Measurements from ENCODE around the gene SLC38A11.

SLC38A11 gene

GRCh38 chr2:164969909-164970690, 14.8 kb upstream of the SLC38A11 start:
- DNase-seq (ENCODE audit: low spot score) = no peak

GRCh38 chr2:164967781-164968228, 12.5 kb upstream of the SLC38A11 start:
- DNase-seq (ENCODE audit: low spot score) = no peak

GRCh38 chr2:164967361-164967760, 12.0 kb upstream of the SLC38A11 start:
- no peak for DNase-seq (ENCODE audit: low spot score)

GRCh38 chr2:164964700-164965099, 9.4 kb upstream of the SLC38A11 start:
- DNase-seq (ENCODE audit: low spot score) = no peak

GRCh38 chr2:164960159-164960558, 4.8 kb upstream of the SLC38A11 start:
- DNase-seq (ENCODE audit: low spot score) = no peak

GRCh38 chr2:164954186-164954585, 1.1 kb downstream of the SLC38A11 start:
- DNase-seq (ENCODE audit: low spot score) = no peak

- DNase-seq (ENCODE audit: low spot score) = no peak
These were observed 2.0 kb downstream of the SLC38A11 start for GRCh38 chr2:164953279-164953678.

GRCh38 chr2:164952057-164952702, 3.1 kb downstream of the SLC38A11 start:
- no peak for DNase-seq (ENCODE audit: low spot score)

- no peak for DNase-seq (ENCODE audit: low spot score)
These were observed 6.8 kb downstream of the SLC38A11 start for GRCh38 chr2:164948540-164948939.

GRCh38 chr2:164947281-164947680, 8.0 kb downstream of the SLC38A11 start:
- no peak for DNase-seq (ENCODE audit: low spot score)

- no peak for DNase-seq (ENCODE audit: low spot score)
These were observed 12.0 kb downstream of the SLC38A11 start for GRCh38 chr2:164943289-164943688.

GRCh38 chr2:164937864-164938401, 17.4 kb downstream of the SLC38A11 start:
- no peak for DNase-seq (ENCODE audit: low spot score)

GRCh38 chr2:164935118-164936101, 19.9 kb downstream of the SLC38A11 start:
- DNase-seq (ENCODE audit: low spot score) = no peak

- no peak for DNase-seq (ENCODE audit: low spot score)
These were observed 20.8 kb downstream of the SLC38A11 start for GRCh38 chr2:164934401-164935117.

- DNase-seq (ENCODE audit: low spot score) = no peak
These were observed 21.6 kb downstream of the SLC38A11 start for GRCh38 chr2:164933671-164934189.

GRCh38 chr2:164932377-164932776, 22.9 kb downstream of the SLC38A11 start:
- no peak for DNase-seq (ENCODE audit: low spot score)

- DNase-seq (ENCODE audit: low spot score) = no peak
These were observed 27.1 kb downstream of the SLC38A11 start for GRCh38 chr2:164928101-164928673.

- no peak for DNase-seq (ENCODE audit: low spot score)
These were observed 33.2 kb downstream of the SLC38A11 start for GRCh38 chr2:164922134-164922533.

GRCh38 chr2:164920430-164920829, 34.9 kb downstream of the SLC38A11 start:
- DNase-seq (ENCODE audit: low spot score) = no peak

- no peak for DNase-seq (ENCODE audit: low spot score)
These were observed 37.9 kb downstream of the SLC38A11 start for GRCh38 chr2:164917296-164917903.

Data from CD4-positive, alpha-beta T cell treated with Interleukin-6 at 100 ng/mL for 8 hours (primary cell).